Measurements from ENCODE around the gene MLX.
A peak's percentile ranks its signal among the peaks of the same experiment; 100 is the strongest.
"Not testable (repeated sequence)": the region's sequence is repeated elsewhere in the genome, so short reads cannot be mapped to it uniquely, and the experiment has no call there.

MLX gene

GRCh38 chr17:42609182-42609813 lies 42.4 kb downstream of the MLX start, which contains the start of the genes RETREG3 and TUBG1:
Gene RETREG3 (minus strand): TSS chr17:42609374. CDS start chr17:42609324, 50 bp downstream.
Gene TUBG1 (plus strand): TSS chr17:42609683. CDS start chr17:42609738, 55 bp downstream.
- H3K79me2 ChIP-seq (ENCODE audit: insufficient read depth, low read length), result peaks cover 71% of the 10 kb centered on the region
- peak within 1 kb of the TSS; percentile 75 for H3K4me2 ChIP-seq (ENCODE audit: low read depth, low read length, poor library complexity, severe bottlenecking)
- peak within 1 kb of the TSS; percentile 86 for H3K9ac ChIP-seq (ENCODE audit: low read depth, low read length, poor library complexity, severe bottlenecking)
- H3K4me3 ChIP-seq (ENCODE audit: low read length, poor library complexity, severe bottlenecking), result peak within 1 kb of the TSS; percentile 90
- peaks cover 22% of the 10 kb centered on the region for H3K4me1 ChIP-seq (ENCODE audit: insufficient read depth, low read length, poor library complexity, severe bottlenecking)
- no peak for TF ChIP-seq EZH2phosphoT487 (IDR thresholded peaks at IDR 0.05; ENCODE audit: borderline replicate concordance)
- peak; percentile 26; the same call in 1 of the 2 replicates for TF ChIP-seq CTCF (conservative IDR thresholded peaks at IDR 0.05; ENCODE audit: low read length)
- no peaks in the 10 kb centered on the region for H3K9me2 ChIP-seq (replicated peaks; ENCODE audit: low read depth, low read length)
- H2AFZ ChIP-seq (ENCODE audit: low read length), result peak within 1 kb of the TSS; percentile 77
- H3F3A ChIP-seq (ENCODE audit: low read depth), result no peaks in the 10 kb centered on the region
- peaks cover 18% of the 10 kb centered on the region for H4K20me1 ChIP-seq (ENCODE audit: insufficient read depth, low read length, poor library complexity, severe bottlenecking)
- no peaks in the 10 kb centered on the region for H3K9me3 ChIP-seq (ENCODE audit: insufficient read depth, low read depth, low read length)
- H3K36me3 ChIP-seq (ENCODE audit: insufficient read depth, low read length), result peaks cover 18% of the 10 kb centered on the region; the same call in 1 of the 2 replicates
- H3K27me3 ChIP-seq (ENCODE audit: insufficient read depth, low read length, poor library complexity, severe bottlenecking), result no peaks in the 10 kb centered on the region

DNA sequence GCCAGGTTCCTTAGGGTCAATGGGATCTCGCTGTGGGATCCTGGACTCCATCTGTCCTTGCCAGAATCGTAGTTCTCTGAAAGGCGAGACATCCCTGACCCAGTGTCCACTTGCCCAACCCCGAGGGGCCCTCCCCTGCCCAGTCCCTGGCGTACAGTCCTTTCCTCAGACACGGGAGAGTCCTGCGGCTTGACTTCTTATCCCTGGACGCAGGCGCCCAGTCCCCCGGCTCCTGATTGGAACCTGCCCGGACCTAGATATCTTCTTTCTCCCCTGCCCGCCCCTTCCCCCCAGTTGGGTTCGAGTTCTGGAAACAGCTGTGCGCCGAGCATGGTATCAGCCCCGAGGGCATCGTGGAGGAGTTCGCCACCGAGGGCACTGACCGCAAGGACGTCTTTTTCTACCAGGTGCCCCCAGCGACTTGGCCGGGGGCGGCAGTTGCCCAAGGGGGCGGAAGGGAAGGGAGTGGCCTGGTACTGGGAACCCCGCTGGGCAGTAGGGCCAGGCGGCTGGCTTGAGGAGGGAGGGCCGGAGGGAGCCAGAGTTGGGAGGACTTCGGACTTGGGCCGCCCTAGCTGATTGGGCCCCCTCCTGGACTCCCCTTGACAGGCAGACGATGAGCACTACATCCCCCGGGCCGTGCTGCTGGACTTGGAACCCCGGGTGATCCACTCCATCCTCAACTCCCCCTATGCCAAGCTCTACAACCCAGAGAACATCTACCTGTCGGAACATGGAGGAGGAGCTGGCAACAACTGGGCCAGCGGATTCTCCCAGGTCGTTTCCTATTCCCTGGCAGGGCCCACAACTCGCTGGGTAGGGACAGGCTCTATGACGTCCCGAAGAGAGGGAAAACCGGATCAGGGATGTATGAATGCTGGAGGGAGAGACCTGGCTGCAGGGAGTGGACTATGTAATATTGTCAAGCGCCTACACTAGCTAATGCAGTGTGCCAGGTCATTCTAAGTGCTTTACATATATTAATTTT lies 43.2 kb downstream of the MLX start:
- peaks cover 62% of the 10 kb centered on the region for H3K79me2 ChIP-seq (ENCODE audit: insufficient read depth, low read length)
- H3K4me1 ChIP-seq (ENCODE audit: insufficient read depth, low read length, poor library complexity, severe bottlenecking), result peaks cover 15% of the 10 kb centered on the region
- H3K9me2 ChIP-seq (replicated peaks; ENCODE audit: low read depth, low read length); H3F3A ChIP-seq (ENCODE audit: low read depth); H3K27me3 ChIP-seq (ENCODE audit: insufficient read depth, low read length, poor library complexity, severe bottlenecking); H3K9me3 ChIP-seq (ENCODE audit: insufficient read depth, low read depth, low read length): not testable (repeated sequence)
- H4K20me1 ChIP-seq (ENCODE audit: insufficient read depth, low read length, poor library complexity, severe bottlenecking), result peaks cover 14% of the 10 kb centered on the region
- H3K36me3 ChIP-seq (ENCODE audit: insufficient read depth, low read length), result peaks cover 26% of the 10 kb centered on the region; the same call in 1 of the 2 replicates
- peak overlapping the region; percentile 74 for H3K4me2 ChIP-seq (ENCODE audit: low read depth, low read length, poor library complexity, severe bottlenecking)
- peak overlapping the region; percentile 90 for H3K4me3 ChIP-seq (ENCODE audit: low read length, poor library complexity, severe bottlenecking)
- peak overlapping the region; percentile 86 for H3K9ac ChIP-seq (ENCODE audit: low read depth, low read length, poor library complexity, severe bottlenecking)
- peak overlapping the region; percentile 56 for H2AFZ ChIP-seq (ENCODE audit: low read length)

- no peaks in the 10 kb centered on the region for H3K27me3 ChIP-seq (ENCODE audit: insufficient read depth, low read length, poor library complexity, severe bottlenecking)
- no peaks in the 10 kb centered on the region for H3K9me3 ChIP-seq (ENCODE audit: insufficient read depth, low read depth, low read length)
- H3K4me2 ChIP-seq (ENCODE audit: low read depth, low read length, poor library complexity, severe bottlenecking), result no peak overlapping the region
- peaks cover 10% of the 10 kb centered on the region for H4K20me1 ChIP-seq (ENCODE audit: insufficient read depth, low read length, poor library complexity, severe bottlenecking)
- H3K4me1 ChIP-seq (ENCODE audit: insufficient read depth, low read length, poor library complexity, severe bottlenecking), result peaks cover 10% of the 10 kb centered on the region
- H2AFZ ChIP-seq (ENCODE audit: low read length), result no peak overlapping the region
- H3K9ac ChIP-seq (ENCODE audit: low read depth, low read length, poor library complexity, severe bottlenecking), result no peak overlapping the region
- no peaks in the 10 kb centered on the region for H3K9me2 ChIP-seq (replicated peaks; ENCODE audit: low read depth, low read length)
- H3F3A ChIP-seq (ENCODE audit: low read depth), result no peaks in the 10 kb centered on the region
- TF ChIP-seq CTCF (conservative IDR thresholded peaks at IDR 0.05; ENCODE audit: low read length), result no peak
- TF ChIP-seq EZH2phosphoT487 (IDR thresholded peaks at IDR 0.05; ENCODE audit: borderline replicate concordance), result no peak
- no peak overlapping the region for H3K4me3 ChIP-seq (ENCODE audit: low read length, poor library complexity, severe bottlenecking)
- peaks cover 43% of the 10 kb centered on the region for H3K79me2 ChIP-seq (ENCODE audit: insufficient read depth, low read length)
- H3K36me3 ChIP-seq (ENCODE audit: insufficient read depth, low read length), result peaks cover 31% of the 10 kb centered on the region; the same call in 1 of the 2 replicates
Measured at GRCh38 chr17:42612013-42612412, 45.1 kb downstream of the MLX start.
